SK-N-DZ (cell line): Measurements from ENCODE around the gene ARSK.

Source experiments
- DNase-seq: peaks from one replicate; pipeline ENCODE4 v3.0.0-alpha.2; 2015; ENCODE audit warnings: low spot score

Gene ARSK

GRCh38 chr5:95563367-95563766 is 8.5 kb downstream of the ARSK start:
- no peak for DNase-seq

GRCh38 chr5:95564450-95564849 is 9.5 kb downstream of the ARSK start:
- no peak for DNase-seq

GRCh38 chr5:95565280-95565920 is 10.5 kb downstream of the ARSK start:
- DNase-seq = no peak

GRCh38 chr5:95572016-95572415 is 17.1 kb downstream of the ARSK start:
- no peak for DNase-seq

GRCh38 chr5:95581576-95581975 is 26.7 kb downstream of the ARSK start:
- no peak for DNase-seq

- no peak for DNase-seq
Observed at GRCh38 chr5:95583992-95584391, 29.1 kb downstream of the ARSK start.

- DNase-seq = no peak
Observed at GRCh38 chr5:95590880-95591279, 36.0 kb downstream of the ARSK start.

GRCh38 chr5:95591490-95591901 is 36.6 kb downstream of the ARSK start:
- no peak for DNase-seq

GRCh38 chr5:95595289-95595931 is 40.5 kb downstream of the ARSK start:
- DNase-seq = no peak

- no peak for DNase-seq
Observed at GRCh38 chr5:95599252-95599651, 44.4 kb downstream of the ARSK start.

- no peak for DNase-seq
Observed at GRCh38 chr5:95600557-95600956, 45.7 kb downstream of the ARSK start.

- no peak for DNase-seq
Observed at GRCh38 chr5:95605786-95606185, 50.9 kb downstream of the ARSK start.

GRCh38 chr5:95606419-95606818 is 51.5 kb downstream of the ARSK start:
- no peak for DNase-seq

- no peak for DNase-seq
Observed at GRCh38 chr5:95609711-95610110, 54.8 kb downstream of the ARSK start.

GRCh38 chr5:95610546-95610945 is 55.6 kb downstream of the ARSK start:
- no peak for DNase-seq

- no peak for DNase-seq
Observed at GRCh38 chr5:95611396-95611795, 56.5 kb downstream of the ARSK start.

GRCh38 chr5:95613514-95613913 is 58.6 kb downstream of the ARSK start:
- no peak for DNase-seq

GRCh38 chr5:95615164-95615467 is 60.2 kb downstream of the ARSK start:
- no peak for DNase-seq

GRCh38 chr5:95617057-95617456 is 62.2 kb downstream of the ARSK start:
- DNase-seq = no peak

- DNase-seq = no peak
Observed at GRCh38 chr5:95619096-95619495, 64.2 kb downstream of the ARSK start.

- DNase-seq = no peak
Observed at GRCh38 chr5:95619514-95620029, 64.7 kb downstream of the ARSK start.

GRCh38 chr5:95620030-95620869 is 65.3 kb downstream of the ARSK start, which contains the start of gene GPR150:
TSS of gene GPR150 (plus strand) at chr5:95620087. CDS start at chr5:95620276, 189 bp downstream.
- DNase-seq = peak; percentile 66
